Uterus (tissue), 4 donors: Measurements from ENCODE around the gene EPB41L4A. TPM values are rescaled to one million over a fixed set of nuclear protein-coding genes. Genes with fewer than 3 reads are reported as not detected.
A peak's percentile ranks its signal among the peaks of the same experiment; 100 is the strongest.

ENCODE experiments used
- DNase-seq, 2 donors: peaks; one replicate each; pipeline ENCODE4 v3.0.0-alpha.2; 2019 to 2020
- H3K27ac ChIP-seq, 2 donors: fragments of 200-600 bp; sonication (generic); 1 replicate in 1 of 2; 2 replicates in 1 of 2; pipeline ENCODE4 v1.5.1; 2016 to 2018
- H3K27me3 ChIP-seq, 2 donors: fragments of 200-600 bp; sonication (generic); one replicate each; pipeline ENCODE4 v1.5.1; 2018 to 2019; ENCODE audit warnings: control low read depth in 1 of 2
- H3K36me3 ChIP-seq, 2 donors: fragments of 200-600 bp; sonication (generic); one replicate each; pipeline ENCODE4 v1.5.1; 2019; ENCODE audit warnings: control low read depth in 1 of 2
- H3K4me1 ChIP-seq, 2 donors: fragments of 200-600 bp; sonication (generic); one replicate each; pipeline ENCODE4 v1.5.1; 2018 to 2019; ENCODE audit warnings: control low read depth in 1 of 2
- H3K4me3 ChIP-seq, 2 donors: fragments of 200-600 bp; sonication (generic); 1 replicate in 1 of 2; 2 replicates in 1 of 2; pipeline ENCODE4 v1.5.1; 2018 to 2019; ENCODE audit warnings: mild to moderate bottlenecking in 1 of 2
- H3K9me3 ChIP-seq, 2 donors: fragments of 200-600 bp; sonication (generic); one replicate each; pipeline ENCODE4 v1.5.1; 2019; ENCODE audit warnings: control low read depth in 1 of 2
- POLR2A ChIP-seq, 2 donors: fragments of 450-650 bp; IDR thresholded peaks; one replicate each; pipeline ENCODE4 v1.6.1; 2016; ENCODE audit warnings: antibody characterized with exemption in 2 of 2, mild to moderate bottlenecking in 1 of 2, moderate library complexity in 1 of 2
- intact Hi-C: fragments of 100-400 bp; cut with DNase I; formaldehyde crosslinking; loops from one replicate; pipeline ENCODE4 v1.15.1; 2023; ENCODE audit warnings: low total_unique reads
- total RNA-seq, 4 donors: library from RNA; depleted of rRNA in 3 of 4; stranded (reverse); fragments of >200 nt in 3 of 4; gene quantifications; one replicate each; pipeline versions ENCODE4 v1.1.0 to v1.2.4, GENCODE V29; 2014 to 2023
- TF ChIP-seq, protein P1 (sequence below), 4 experiments: fragments of 200-600 bp in 2 of 4; fragments of 450-650 bp in 2 of 4; sonication (generic) in 2 of 4; IDR thresholded peaks; one replicate each; pipeline ENCODE4 v1.5.1; 2016 to 2019; ENCODE audit warnings: antibody characterized with exemption in 4 of 4, mild to moderate bottlenecking in 2 of 4, moderate library complexity in 1 of 4
- donor health status: DM: yes; HTN: yes; CAD: no.

Gene EPB41L4A
- total RNA-seq, 4 donors from 2014 or later: 6.4 to 47.1 (median 15.1) TPM

DNA sequence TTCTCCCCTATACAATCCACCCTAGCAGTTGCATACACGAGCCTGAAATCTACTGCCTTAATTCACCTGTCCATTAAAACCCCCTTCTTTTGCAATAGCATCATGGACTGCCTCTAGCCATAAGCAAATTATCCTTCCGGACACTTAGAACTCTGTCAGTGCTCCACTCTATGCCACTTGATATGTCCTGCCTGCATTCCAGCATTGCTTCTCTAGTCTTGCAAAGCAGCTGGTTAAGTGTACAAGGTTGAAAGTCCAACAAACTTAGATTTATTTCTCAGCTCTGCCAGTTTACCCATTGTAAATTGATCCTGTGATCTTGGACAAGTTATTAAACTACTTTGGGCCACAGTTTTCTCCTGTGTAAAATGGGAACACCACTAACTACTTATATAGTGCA lies 197.9 kb downstream of the EPB41L4A start:
- H3K27me3 ChIP-seq: no peaks in the 10 kb centered on the region
- no peak overlapping the region for H3K4me3 ChIP-seq
- no peaks in the 10 kb centered on the region for H3K9me3 ChIP-seq
- no peaks in the 10 kb centered on the region for H3K4me1 ChIP-seq
- no peak overlapping the region for H3K27ac ChIP-seq
- intact Hi-C loops: no loop called here
- no peak for TF ChIP-seq POLR2A (IDR thresholded peaks at IDR 0.05)
- TF ChIP-seq, protein P1, sequence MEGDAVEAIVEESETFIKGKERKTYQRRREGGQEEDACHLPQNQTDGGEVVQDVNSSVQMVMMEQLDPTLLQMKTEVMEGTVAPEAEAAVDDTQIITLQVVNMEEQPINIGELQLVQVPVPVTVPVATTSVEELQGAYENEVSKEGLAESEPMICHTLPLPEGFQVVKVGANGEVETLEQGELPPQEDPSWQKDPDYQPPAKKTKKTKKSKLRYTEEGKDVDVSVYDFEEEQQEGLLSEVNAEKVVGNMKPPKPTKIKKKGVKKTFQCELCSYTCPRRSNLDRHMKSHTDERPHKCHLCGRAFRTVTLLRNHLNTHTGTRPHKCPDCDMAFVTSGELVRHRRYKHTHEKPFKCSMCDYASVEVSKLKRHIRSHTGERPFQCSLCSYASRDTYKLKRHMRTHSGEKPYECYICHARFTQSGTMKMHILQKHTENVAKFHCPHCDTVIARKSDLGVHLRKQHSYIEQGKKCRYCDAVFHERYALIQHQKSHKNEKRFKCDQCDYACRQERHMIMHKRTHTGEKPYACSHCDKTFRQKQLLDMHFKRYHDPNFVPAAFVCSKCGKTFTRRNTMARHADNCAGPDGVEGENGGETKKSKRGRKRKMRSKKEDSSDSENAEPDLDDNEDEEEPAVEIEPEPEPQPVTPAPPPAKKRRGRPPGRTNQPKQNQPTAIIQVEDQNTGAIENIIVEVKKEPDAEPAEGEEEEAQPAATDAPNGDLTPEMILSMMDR (IDR thresholded peaks at IDR 0.05): no peak
- H3K36me3 ChIP-seq: no peaks in the 10 kb centered on the region
- no peak for DNase-seq

DNA sequence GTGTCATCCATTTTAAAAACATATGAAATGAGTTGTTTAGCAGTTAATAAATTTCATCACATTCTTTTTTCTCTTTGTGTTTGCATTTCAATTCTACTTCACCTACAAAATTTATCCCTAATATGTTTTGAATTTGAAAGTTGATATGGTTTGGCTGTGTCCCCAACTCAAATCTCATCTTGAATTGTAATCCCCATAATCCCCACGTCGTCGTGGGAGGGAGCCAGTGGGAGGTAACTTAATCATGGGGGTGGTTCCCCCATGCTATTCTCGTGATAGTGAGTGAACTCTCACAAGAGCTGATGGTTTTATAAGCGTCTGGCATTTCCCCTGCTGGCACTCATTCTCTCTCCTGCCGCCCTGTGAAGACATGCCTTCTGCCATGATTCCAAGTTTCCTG lies 200.1 kb downstream of the EPB41L4A start:
- intact Hi-C loops: no loop called here
- no peak for DNase-seq
- H3K4me1 ChIP-seq: no peaks in the 10 kb centered on the region
- no peak for TF ChIP-seq POLR2A (IDR thresholded peaks at IDR 0.05)
- TF ChIP-seq, protein P1 (IDR thresholded peaks at IDR 0.05): no peak
- H3K27me3 ChIP-seq: no peaks in the 10 kb centered on the region
- no peak overlapping the region for H3K4me3 ChIP-seq
- H3K27ac ChIP-seq: no peak overlapping the region
- no peaks in the 10 kb centered on the region for H3K36me3 ChIP-seq
- H3K9me3 ChIP-seq: no peaks in the 10 kb centered on the region

- no peaks in the 10 kb centered on the region for H3K36me3 ChIP-seq
- TF ChIP-seq, protein P1 (IDR thresholded peaks at IDR 0.05): no peak
- no peak for TF ChIP-seq POLR2A (IDR thresholded peaks at IDR 0.05)
- no peaks in the 10 kb centered on the region for H3K27me3 ChIP-seq
- H3K4me1 ChIP-seq: no peaks in the 10 kb centered on the region
- intact Hi-C loops: no loop called here
- no peak overlapping the region for H3K4me3 ChIP-seq
- no peak for DNase-seq
- H3K9me3 ChIP-seq: no peaks in the 10 kb centered on the region
- no peak overlapping the region for H3K27ac ChIP-seq
These were observed 201.1 kb downstream of the EPB41L4A start for GRCh38 chr5:112217843-112218579.

- H3K36me3 ChIP-seq: no peaks in the 10 kb centered on the region
- TF ChIP-seq, protein P1 (IDR thresholded peaks at IDR 0.05): no peak
- TF ChIP-seq POLR2A (IDR thresholded peaks at IDR 0.05): no peak
- intact Hi-C loops: no loop called here
- no peak overlapping the region for H3K4me3 ChIP-seq
- H3K4me1 ChIP-seq: no peaks in the 10 kb centered on the region
- H3K27ac ChIP-seq: no peak overlapping the region
- DNase-seq: no peak
- no peaks in the 10 kb centered on the region for H3K27me3 ChIP-seq
- no peaks in the 10 kb centered on the region for H3K9me3 ChIP-seq
These were observed 202.9 kb downstream of the EPB41L4A start for GRCh38 chr5:112216140-112216539.

- no peak overlapping the region for H3K4me3 ChIP-seq
- TF ChIP-seq, protein P1 (IDR thresholded peaks at IDR 0.05): peak; percentile 7 to 50 (median 22)
- no peak for TF ChIP-seq POLR2A (IDR thresholded peaks at IDR 0.05)
- no peak overlapping the region for H3K27ac ChIP-seq
- H3K4me1 ChIP-seq: no peaks in the 10 kb centered on the region
- intact Hi-C loops: no loop called here
- no peaks in the 10 kb centered on the region for H3K9me3 ChIP-seq
- H3K36me3 ChIP-seq: no peaks in the 10 kb centered on the region
- DNase-seq: no peak
- H3K27me3 ChIP-seq: no peaks in the 10 kb centered on the region
These were observed 208.6 kb downstream of the EPB41L4A start for GRCh38 chr5:112210430-112211005.
